HG02870 (cell line): ENCODE data around the gene PPFIA1.
"Not testable (repeated sequence)": the region's sequence is repeated elsewhere in the genome, so short reads cannot be mapped to it uniquely, and the experiment has no call there.

ENCODE experiments used
- ATAC-seq: cut with Tn5 transposase; IDR thresholded peaks from one replicate; pipeline ENCODE4 v1.9.1; 2021; ENCODE audit warnings: mild to moderate bottlenecking, moderate library complexity; ENCODE audit not compliant: unreplicated experiment

PPFIA1 gene

GRCh38 chr11:70383664-70384565 is 113.4 kb downstream of the PPFIA1 start:
- ATAC-seq: no peak

GRCh38 chr11:70384566-70385152 is 114.2 kb downstream of the PPFIA1 start:
- no peak for ATAC-seq

GRCh38 chr11:70387564-70387963 is 117.1 kb downstream of the PPFIA1 start:
- no peak for ATAC-seq

GRCh38 chr11:70389201-70389600 is 118.7 kb downstream of the PPFIA1 start:
- no peak for ATAC-seq

- not testable (repeated sequence) for ATAC-seq
These were observed 120.4 kb downstream of the PPFIA1 start for GRCh38 chr11:70390882-70391281.

GRCh38 chr11:70394211-70394950 is 123.9 kb downstream of the PPFIA1 start:
- ATAC-seq: no peak

- no peak for ATAC-seq
These were observed 127.0 kb downstream of the PPFIA1 start for GRCh38 chr11:70397336-70397982.

GRCh38 chr11:70397983-70398833 is 127.7 kb downstream of the PPFIA1 start, which contains the start of gene CTTN:
Gene CTTN (plus strand): TSS chr11:70398529. CDS start chr11:70407298, 8,769 bp downstream.
- no peak for ATAC-seq

- ATAC-seq: no peak
These were observed 128.6 kb downstream of the PPFIA1 start for GRCh38 chr11:70398834-70399680.

GRCh38 chr11:70399681-70400112 is 129.2 kb downstream of the PPFIA1 start:
- ATAC-seq: no peak

GRCh38 chr11:70400643-70401042 is 130.2 kb downstream of the PPFIA1 start:
- no peak for ATAC-seq

GRCh38 chr11:70402016-70402415 is 131.5 kb downstream of the PPFIA1 start:
- ATAC-seq: no peak

- no peak for ATAC-seq
These were observed 132.2 kb downstream of the PPFIA1 start for GRCh38 chr11:70402685-70403084.

- no peak for ATAC-seq
These were observed 133.8 kb downstream of the PPFIA1 start for GRCh38 chr11:70404244-70404643.

GRCh38 chr11:70405679-70406395 is 135.3 kb downstream of the PPFIA1 start:
- no peak for ATAC-seq

GRCh38 chr11:70407121-70407520 is 136.6 kb downstream of the PPFIA1 start:
- no peak for ATAC-seq

- ATAC-seq: no peak
These were observed 137.3 kb downstream of the PPFIA1 start for GRCh38 chr11:70407814-70408213.

- ATAC-seq: not testable (repeated sequence)
These were observed 137.8 kb downstream of the PPFIA1 start for GRCh38 chr11:70408326-70408725.
